ENCODE results near the gene NFYA. TPM values are rescaled to one million over a fixed set of nuclear protein-coding genes. Genes with fewer than 3 reads are reported as not detected.

Gene NFYA
- polyA plus RNA-seq, 1 donor from 2014 or later = 22.1 TPM

DNA sequence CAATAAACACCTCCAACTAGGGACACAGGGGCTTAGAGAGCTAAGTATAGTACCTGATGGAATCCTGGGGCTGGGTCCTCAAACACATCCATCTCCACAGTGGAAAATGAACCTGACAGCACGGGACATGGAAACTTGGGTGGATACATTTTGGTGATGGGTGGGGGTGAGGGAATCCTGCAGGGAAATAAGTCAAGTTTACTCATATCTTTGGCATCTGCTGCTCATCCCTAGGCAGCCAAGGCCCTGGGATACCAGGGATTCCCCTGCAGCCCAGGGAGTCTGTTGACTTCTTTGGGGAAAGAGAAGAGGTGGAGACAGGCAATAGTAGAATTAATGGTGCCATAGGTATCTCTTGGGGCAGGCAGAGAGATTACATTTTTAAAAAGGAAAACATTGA, 13.2 kb upstream of the NFYA start:
- H3K9ac ChIP-seq (ENCODE audit: low read length) = no peak overlapping the region
- H3K27ac ChIP-seq (ENCODE audit: low read length) = no peak overlapping the region
- H3K9me3 ChIP-seq (ENCODE audit: low read length) = no peaks in the 10 kb centered on the region
- no peak overlapping the region for H3K4me2 ChIP-seq (ENCODE audit: low read length)
- no peaks in the 10 kb centered on the region for H3F3A ChIP-seq (ENCODE audit: insufficient read depth, low read length, poor library complexity, severe bottlenecking)
- no peaks in the 10 kb centered on the region for H3K36me3 ChIP-seq (ENCODE audit: insufficient read depth, low read length)
- H3K27me3 ChIP-seq (ENCODE audit: insufficient read depth, low read depth, low read length) = no peaks in the 10 kb centered on the region
- H3K79me2 ChIP-seq (replicated peaks; ENCODE audit: insufficient read depth, low read length) = no peaks in the 10 kb centered on the region
- H2AFZ ChIP-seq (ENCODE audit: low read depth, low read length) = no peak overlapping the region
- no peak for TF ChIP-seq RAD21 (conservative IDR thresholded peaks at IDR 0.05)
- no peak for TF ChIP-seq EZH2 (IDR thresholded peaks at IDR 0.05; ENCODE audit: borderline replicate concordance, insufficient read depth, low read length, poor library complexity, severe bottlenecking)
- TF ChIP-seq, protein P1, sequence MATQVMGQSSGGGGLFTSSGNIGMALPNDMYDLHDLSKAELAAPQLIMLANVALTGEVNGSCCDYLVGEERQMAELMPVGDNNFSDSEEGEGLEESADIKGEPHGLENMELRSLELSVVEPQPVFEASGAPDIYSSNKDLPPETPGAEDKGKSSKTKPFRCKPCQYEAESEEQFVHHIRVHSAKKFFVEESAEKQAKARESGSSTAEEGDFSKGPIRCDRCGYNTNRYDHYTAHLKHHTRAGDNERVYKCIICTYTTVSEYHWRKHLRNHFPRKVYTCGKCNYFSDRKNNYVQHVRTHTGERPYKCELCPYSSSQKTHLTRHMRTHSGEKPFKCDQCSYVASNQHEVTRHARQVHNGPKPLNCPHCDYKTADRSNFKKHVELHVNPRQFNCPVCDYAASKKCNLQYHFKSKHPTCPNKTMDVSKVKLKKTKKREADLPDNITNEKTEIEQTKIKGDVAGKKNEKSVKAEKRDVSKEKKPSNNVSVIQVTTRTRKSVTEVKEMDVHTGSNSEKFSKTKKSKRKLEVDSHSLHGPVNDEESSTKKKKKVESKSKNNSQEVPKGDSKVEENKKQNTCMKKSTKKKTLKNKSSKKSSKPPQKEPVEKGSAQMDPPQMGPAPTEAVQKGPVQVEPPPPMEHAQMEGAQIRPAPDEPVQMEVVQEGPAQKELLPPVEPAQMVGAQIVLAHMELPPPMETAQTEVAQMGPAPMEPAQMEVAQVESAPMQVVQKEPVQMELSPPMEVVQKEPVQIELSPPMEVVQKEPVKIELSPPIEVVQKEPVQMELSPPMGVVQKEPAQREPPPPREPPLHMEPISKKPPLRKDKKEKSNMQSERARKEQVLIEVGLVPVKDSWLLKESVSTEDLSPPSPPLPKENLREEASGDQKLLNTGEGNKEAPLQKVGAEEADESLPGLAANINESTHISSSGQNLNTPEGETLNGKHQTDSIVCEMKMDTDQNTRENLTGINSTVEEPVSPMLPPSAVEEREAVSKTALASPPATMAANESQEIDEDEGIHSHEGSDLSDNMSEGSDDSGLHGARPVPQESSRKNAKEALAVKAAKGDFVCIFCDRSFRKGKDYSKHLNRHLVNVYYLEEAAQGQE (IDR thresholded peaks at IDR 0.05; ENCODE audit: borderline replicate concordance) = no peak
- TF ChIP-seq TAF1 (IDR thresholded peaks at IDR 0.05; ENCODE audit: low read depth) = no peak
- no peak for TF ChIP-seq MXI1 (conservative IDR thresholded peaks at IDR 0.05; ENCODE audit: poor library complexity, severe bottlenecking)
- no peak for TF ChIP-seq SMC3 (conservative IDR thresholded peaks at IDR 0.05; ENCODE audit: poor library complexity)
- TF ChIP-seq, protein P2, sequence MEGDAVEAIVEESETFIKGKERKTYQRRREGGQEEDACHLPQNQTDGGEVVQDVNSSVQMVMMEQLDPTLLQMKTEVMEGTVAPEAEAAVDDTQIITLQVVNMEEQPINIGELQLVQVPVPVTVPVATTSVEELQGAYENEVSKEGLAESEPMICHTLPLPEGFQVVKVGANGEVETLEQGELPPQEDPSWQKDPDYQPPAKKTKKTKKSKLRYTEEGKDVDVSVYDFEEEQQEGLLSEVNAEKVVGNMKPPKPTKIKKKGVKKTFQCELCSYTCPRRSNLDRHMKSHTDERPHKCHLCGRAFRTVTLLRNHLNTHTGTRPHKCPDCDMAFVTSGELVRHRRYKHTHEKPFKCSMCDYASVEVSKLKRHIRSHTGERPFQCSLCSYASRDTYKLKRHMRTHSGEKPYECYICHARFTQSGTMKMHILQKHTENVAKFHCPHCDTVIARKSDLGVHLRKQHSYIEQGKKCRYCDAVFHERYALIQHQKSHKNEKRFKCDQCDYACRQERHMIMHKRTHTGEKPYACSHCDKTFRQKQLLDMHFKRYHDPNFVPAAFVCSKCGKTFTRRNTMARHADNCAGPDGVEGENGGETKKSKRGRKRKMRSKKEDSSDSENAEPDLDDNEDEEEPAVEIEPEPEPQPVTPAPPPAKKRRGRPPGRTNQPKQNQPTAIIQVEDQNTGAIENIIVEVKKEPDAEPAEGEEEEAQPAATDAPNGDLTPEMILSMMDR (IDR thresholded peaks at IDR 0.05; ENCODE audit: poor library complexity, severe bottlenecking) = no peak
- no peaks in the 10 kb centered on the region for H3K9me2 ChIP-seq (ENCODE audit: insufficient read depth, low read length)
- H4K20me1 ChIP-seq (ENCODE audit: insufficient read depth) = no peaks in the 10 kb centered on the region
- H3K4me3 ChIP-seq (ENCODE audit: low read length) = no peak overlapping the region

DNA sequence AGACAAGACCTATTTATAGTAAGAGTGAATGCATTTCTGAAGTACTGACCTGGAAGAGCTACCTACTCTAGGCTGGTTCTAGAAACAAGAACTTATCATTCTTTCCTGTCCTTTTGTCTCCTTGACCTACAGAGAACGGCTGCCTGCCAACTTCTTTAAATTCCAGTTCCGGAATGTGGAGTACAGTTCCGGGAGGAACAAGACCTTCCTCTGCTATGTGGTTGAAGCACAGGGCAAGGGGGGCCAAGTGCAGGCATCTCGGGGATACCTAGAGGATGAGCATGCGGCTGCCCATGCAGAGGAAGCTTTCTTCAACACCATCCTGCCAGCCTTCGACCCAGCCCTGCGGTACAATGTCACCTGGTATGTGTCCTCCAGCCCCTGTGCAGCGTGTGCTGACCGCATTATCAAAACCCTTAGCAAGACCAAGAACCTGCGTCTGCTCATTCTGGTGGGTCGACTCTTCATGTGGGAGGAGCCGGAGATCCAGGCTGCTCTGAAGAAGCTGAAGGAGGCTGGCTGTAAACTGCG, 11.5 kb upstream of the NFYA start:
- Histone ChIP-seq H3K27me3 (ENCODE audit: insufficient read depth, low read depth, low read length) (no peaks in the 10 kb centered on the region), H3K27ac (ENCODE audit: low read length) (no peak overlapping the region), H2AFZ (ENCODE audit: low read depth, low read length) (no peak overlapping the region), H3F3A (ENCODE audit: insufficient read depth, low read length, poor library complexity, severe bottlenecking) (no peaks in the 10 kb centered on the region), H4K20me1 (ENCODE audit: insufficient read depth) (no peaks in the 10 kb centered on the region), H3K9me3 (ENCODE audit: low read length) (no peaks in the 10 kb centered on the region), H3K4me2 (ENCODE audit: low read length) (no peak overlapping the region), H3K36me3 (ENCODE audit: insufficient read depth, low read length) (no peaks in the 10 kb centered on the region), H3K9me2 (ENCODE audit: insufficient read depth, low read length) (no peaks in the 10 kb centered on the region), H3K9ac (ENCODE audit: low read length) (no peak overlapping the region), H3K79me2 (replicated peaks; ENCODE audit: insufficient read depth, low read length) (no peaks in the 10 kb centered on the region), H3K4me3 (ENCODE audit: low read length) (no peak overlapping the region)
- TF ChIP-seq EP300 (conservative IDR thresholded peaks at IDR 0.05; ENCODE audit: poor library complexity, severe bottlenecking) (no peak), SMC3 (conservative IDR thresholded peaks at IDR 0.05; ENCODE audit: poor library complexity) (no peak), MXI1 (conservative IDR thresholded peaks at IDR 0.05; ENCODE audit: poor library complexity, severe bottlenecking) (no peak), EZH2 (IDR thresholded peaks at IDR 0.05; ENCODE audit: borderline replicate concordance, insufficient read depth, low read length, poor library complexity, severe bottlenecking) (no peak), RAD21 (conservative IDR thresholded peaks at IDR 0.05) (no peak), TAF1 (IDR thresholded peaks at IDR 0.05; ENCODE audit: low read depth) (no peak), POLR2AphosphoS5 (IDR thresholded peaks at IDR 0.05) (no peak)
- TF ChIP-seq, protein P1 (IDR thresholded peaks at IDR 0.05; ENCODE audit: borderline replicate concordance) = no peak
- TF ChIP-seq, protein P2 (IDR thresholded peaks at IDR 0.05; ENCODE audit: poor library complexity, severe bottlenecking) = no peak

Measured in neural cell (in vitro differentiated cells).